RWPE1 (cell line): ENCODE results near the gene FRMD4A.

Experiments
- CTCF ChIA-PET: fragments of 350-600 bp; sonication (Branson Sonifier 250); formaldehyde crosslinking; extraction: SDS; loops from one replicate; lab custom pipeline; 2021; lab: Yijun Ruan, JAX
- POLR2A ChIA-PET: fragments of 400-600 bp; formaldehyde crosslinking; extraction: SDS; loops from one replicate; lab custom pipeline; 2020; ENCODE audit warnings: antibody characterized with exemption; ENCODE audit not compliant: low non-redundant PET; lab: Yijun Ruan, JAX
- DNase-seq: peaks from one replicate; pipeline ENCODE4 v3.0.0; 2012; ENCODE audit warnings: low spot score
- H3K27ac ChIP-seq: fragments of 450-650 bp; 2 replicates; pipeline ENCODE4 v1.5.1; 2017
- TF ChIP-seq, protein P1 (sequence below): fragments of 450-650 bp; conservative IDR thresholded peaks from 2 replicates; pipeline ENCODE4 v1.5.1; 2017; ENCODE audit warnings: low read depth, mild to moderate bottlenecking

FRMD4A gene

DNA sequence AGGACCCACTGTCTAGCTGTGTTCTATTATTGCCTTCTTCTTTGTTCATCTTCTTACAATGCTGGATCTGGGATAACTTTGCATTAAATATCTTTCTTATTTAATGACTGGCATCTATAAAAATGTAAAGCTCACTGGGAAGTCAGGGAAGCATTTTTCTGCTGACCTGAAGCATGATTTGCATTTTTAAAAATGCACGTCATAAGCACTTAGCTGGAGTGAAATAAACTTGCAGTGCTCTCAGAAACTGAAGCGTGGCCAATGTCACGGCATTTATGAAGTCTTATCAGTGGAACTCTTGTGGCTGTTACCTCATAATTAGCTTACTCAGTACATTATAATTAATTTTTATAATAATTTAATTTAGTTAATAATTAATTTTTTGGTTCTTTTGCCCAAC is 59.1 kb downstream of the FRMD4A start:
- CTCF ChIA-PET: interaction anchor here (0.5 kb wide), 1 partner anchor 348 kb away, joined by 4 read pairs; no protein-coding TSS in a partner anchor
- POLR2A ChIA-PET: no interaction called here
- no peak for DNase-seq
- TF ChIP-seq, protein P1, sequence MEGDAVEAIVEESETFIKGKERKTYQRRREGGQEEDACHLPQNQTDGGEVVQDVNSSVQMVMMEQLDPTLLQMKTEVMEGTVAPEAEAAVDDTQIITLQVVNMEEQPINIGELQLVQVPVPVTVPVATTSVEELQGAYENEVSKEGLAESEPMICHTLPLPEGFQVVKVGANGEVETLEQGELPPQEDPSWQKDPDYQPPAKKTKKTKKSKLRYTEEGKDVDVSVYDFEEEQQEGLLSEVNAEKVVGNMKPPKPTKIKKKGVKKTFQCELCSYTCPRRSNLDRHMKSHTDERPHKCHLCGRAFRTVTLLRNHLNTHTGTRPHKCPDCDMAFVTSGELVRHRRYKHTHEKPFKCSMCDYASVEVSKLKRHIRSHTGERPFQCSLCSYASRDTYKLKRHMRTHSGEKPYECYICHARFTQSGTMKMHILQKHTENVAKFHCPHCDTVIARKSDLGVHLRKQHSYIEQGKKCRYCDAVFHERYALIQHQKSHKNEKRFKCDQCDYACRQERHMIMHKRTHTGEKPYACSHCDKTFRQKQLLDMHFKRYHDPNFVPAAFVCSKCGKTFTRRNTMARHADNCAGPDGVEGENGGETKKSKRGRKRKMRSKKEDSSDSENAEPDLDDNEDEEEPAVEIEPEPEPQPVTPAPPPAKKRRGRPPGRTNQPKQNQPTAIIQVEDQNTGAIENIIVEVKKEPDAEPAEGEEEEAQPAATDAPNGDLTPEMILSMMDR: no peak
- H3K27ac ChIP-seq: no peak overlapping the region

DNA sequence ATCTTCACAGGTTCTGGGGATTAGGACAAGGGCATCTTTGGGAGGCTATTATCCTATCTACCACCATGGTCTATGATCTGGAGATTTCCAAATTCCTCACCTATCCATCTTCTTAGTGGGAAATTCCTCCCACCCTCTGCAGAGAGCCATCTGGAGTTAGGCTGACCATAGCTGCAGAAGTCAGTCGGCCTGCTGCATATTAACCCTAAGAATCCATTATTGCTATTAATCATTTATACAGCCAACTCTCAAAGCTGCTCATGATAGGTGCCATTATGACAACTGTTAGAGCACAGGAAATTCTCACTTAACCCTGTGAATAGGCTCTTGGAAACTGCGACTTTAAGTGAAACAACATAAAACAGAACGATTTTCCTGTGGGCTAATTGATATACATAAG is 60.4 kb downstream of the FRMD4A start:
- no peak for DNase-seq
- H3K27ac ChIP-seq: no peak overlapping the region
- TF ChIP-seq, protein P1: no peak
- CTCF ChIA-PET: no interaction called here
- POLR2A ChIA-PET: no interaction called here

DNA sequence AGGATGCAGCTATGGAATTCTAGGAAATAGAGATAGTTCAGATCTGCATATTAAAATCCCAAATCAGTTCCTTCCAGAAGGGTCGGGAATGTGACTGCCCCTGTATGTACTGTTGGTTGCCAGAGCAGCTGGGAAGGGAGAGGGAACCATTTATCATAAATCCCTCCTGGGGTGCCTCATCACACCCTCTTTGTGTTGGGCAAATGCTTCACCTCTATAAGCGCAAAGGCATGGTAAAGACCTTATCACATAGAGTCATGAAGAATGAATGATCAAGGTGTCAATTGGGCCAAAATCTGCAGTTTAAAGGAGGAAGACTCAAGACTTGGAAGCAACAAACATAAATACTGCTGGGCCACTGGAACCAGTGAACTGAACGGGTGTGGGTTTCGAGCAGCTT is 65.0 kb downstream of the FRMD4A start:
- no peak for DNase-seq
- ChIA-PET CTCF (no interaction called here), POLR2A (no interaction called here)
- no peak overlapping the region for H3K27ac ChIP-seq
- TF ChIP-seq, protein P1: no peak

DNA sequence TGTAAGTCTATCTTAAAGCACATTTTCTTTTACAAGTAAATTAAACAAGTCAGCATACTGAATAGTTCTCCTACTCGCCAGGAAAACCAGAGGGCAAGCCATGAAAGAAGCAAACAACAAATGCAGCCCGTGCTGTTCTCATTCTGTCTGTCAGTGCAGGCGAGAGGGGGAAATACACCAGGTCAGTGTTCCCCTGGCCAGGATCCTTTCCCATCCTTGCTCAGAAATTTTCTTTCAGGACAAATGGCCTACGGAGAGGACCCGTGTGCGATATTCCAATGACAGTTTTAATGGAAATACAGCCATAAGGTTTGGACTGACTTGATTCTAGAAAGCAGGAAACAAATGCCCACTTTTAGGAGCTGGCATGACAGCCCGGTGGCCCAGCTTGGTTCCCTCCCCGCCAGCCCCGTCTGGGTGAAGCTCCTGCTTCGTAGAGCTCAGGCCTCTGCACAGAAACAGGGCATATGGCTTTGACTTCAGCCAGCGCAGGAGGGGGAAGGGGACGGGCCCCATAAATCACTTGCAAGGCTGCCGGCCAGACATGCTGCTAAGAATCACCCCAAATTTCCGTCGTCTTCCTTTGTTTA is 67.8 kb downstream of the FRMD4A start:
- H3K27ac ChIP-seq: no peak overlapping the region
- TF ChIP-seq, protein P1: no peak
- ChIA-PET CTCF (interaction anchor here (0.7 to 0.9 kb wide), 2 partner anchors 12 to 37 kb away, joined by 3 read pairs; no protein-coding TSS in a partner anchor), POLR2A (no interaction called here)
- no peak for DNase-seq

DNA sequence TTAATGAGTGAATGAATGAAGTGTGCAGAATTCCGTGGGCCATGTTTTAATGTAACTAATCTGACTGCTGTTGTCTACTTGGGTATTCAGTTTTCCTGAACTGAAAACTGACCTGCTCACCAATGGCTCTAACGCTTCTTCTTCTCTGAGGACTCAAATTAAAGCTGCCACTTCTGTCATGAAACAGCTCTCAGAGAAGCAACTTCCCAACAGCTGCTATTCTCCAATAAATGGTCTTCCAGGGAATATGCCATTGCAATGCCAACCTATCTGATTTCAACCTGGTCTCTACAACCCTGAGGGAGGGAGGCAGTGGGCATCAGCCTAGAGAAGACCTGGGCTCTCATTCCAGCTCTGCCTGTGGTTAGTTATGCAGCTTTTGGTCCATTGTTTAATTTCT is 69.4 kb downstream of the FRMD4A start:
- DNase-seq: no peak
- TF ChIP-seq, protein P1: no peak
- no peak overlapping the region for H3K27ac ChIP-seq
- CTCF ChIA-PET: no interaction called here
- POLR2A ChIA-PET: interaction anchor here (0.5 kb wide), 1 partner anchor 14 kb away, joined by 3 read pairs; no protein-coding TSS in a partner anchor

DNA sequence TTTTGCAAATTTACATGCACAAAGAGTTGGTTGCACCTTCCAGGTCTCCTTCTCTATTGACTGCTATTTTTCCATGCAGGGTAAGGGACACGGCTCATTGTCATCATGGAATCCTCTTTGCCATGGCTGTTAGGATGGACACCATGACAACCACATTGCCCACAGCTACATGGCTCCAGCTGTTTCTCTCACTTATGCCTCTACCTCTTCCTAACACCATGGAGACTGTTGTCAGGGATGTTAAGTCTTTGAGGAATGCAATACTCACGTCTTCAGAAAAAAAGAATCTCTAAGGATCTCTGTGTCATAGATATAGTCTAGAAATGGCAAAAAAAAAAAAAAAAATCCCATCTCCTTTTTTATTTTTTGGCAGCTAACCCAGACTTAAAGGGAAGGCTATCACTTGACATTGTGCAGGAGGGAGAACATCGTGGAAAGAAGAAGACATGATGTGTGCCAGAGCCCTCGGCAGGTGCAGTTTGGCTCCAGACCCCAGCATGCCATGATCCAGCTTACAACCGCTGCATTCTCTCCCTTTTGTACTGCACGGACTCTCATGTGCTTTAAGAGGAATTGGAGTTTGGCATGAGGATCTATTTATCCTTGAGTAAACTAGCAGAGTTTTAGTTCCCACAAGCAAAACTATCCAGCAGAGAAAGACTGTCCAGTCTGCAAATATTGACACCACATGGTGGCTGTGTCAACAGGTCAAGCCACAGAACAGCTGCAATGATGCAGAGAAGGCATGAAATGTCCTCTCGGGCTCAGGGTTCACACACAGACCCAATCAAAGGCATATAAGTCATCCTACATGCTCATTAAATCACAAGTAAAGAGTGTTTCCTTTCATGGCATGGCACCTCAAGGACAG is 70.8 kb downstream of the FRMD4A start:
- ChIA-PET POLR2A (no interaction called here), CTCF (no interaction called here)
- no peak overlapping the region for H3K27ac ChIP-seq
- TF ChIP-seq, protein P1: no peak
- DNase-seq: no peak
